ENCODE results near the gene TEX53.

Gene TEX53

DNA sequence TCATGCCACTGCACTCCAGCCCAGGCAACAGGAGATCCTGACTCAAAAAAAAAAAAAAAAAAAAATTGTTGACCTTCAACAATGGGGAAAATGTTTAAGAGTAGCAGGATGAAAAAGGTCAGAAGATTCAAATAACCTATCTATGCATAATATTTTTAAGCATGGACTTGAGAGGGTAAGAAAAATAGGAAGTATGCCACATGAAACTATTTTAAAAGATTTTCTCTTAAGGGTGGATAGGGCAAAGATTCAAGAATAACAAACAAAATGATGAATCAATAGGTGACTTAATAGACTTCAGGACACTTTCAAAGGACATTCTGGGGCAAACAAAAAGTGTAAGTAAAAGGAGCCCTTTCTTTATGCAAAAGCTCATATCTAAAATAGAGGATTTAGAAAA, 21.2 kb upstream of the TEX53 start:
- no peak for DNase-seq

DNA sequence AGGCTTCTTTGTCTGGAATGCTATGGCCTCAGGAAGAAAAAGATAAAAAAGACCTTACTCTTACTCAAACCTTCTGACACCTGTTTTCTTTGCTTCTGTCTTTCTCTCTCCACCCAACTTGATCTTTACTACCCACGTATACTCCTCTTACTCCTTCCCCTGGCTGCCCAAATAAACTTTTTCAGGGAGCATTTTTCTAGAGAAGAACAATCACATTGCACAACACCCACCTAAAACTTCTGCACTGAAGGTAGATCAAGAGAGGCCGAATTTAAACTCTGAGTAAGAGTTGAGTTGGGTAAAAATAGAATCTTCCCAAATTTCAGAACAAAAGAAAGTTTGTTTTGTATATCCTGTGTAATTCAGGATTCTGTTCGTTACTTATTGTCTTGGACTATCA, 20.5 kb upstream of the TEX53 start:
- no peak for DNase-seq

DNA sequence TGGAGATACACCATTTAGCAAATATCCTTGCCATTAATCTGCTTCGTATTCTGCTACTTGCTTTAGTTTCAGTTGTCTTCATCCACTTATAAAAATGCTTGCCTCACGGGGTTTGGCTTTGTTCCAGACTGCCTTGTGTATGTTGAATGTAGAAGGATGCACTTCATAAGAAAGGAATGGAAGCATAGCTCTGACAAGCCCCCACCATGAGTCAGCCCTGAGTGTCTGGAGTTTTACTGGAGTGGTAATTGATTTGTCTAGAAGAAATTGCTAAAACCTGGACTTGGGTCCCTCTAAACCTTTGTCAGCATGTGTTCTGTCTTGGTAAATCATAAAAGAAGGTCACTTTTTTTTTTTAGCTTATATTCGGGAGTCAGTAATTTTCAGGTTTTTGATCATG, 19.8 kb upstream of the TEX53 start:
- DNase-seq, result peak; percentile 96

DNA sequence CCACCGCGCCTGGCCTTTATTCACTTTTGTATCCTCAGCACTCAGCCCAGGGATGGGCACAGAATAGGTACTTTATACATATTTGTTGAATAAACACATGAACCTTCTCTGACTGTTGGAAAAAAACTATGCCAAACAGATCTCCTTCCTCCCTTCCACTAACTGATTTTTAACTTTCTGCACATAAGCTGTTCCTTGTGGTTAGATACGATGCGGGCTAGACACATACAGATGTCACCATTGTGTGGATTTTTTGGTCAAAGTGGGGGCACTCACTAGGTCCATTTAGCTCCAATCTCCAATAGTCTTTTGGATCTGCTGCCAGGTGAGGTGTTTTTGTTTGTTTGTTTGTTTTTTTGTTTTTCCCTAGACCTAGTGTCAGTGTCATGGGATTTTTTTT, 19.3 kb upstream of the TEX53 start:
- no peak for DNase-seq

DNA sequence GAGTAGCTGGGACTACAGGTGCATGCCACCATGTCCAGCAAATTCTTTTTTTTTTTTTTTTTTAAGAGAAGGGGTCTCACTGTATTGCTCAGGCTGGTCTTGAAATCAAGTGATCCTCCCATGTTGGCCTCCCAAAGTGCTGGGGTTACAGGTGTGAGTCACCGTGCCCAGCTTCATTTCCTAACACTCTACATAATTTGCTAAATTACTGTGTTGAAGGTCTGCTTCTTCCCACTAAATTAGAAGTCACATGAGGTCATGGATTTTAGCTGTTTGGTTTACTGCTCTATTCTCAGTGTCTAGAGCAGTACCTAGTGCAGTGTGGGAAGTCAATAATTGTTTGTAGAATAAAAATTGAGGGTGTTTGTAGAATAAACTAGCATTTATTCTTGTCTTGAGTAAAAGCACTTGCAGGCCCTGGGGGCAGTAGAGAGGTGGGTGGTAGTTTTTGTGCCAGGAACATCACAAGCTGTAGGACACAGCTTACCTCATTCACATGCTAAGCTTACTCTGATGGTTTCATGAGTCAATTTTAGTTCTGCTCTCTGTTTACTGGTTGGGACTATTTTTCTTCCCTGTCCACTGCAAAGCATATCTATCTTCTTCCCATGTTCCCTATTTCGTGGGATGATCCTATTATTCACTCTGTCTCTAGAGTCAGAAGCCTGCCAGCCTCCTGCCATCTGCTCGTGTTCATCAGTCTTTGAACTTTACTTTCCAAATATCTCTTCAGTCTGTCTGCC, 17.4 kb upstream of the TEX53 start:
- DNase-seq, result no peak

DNA sequence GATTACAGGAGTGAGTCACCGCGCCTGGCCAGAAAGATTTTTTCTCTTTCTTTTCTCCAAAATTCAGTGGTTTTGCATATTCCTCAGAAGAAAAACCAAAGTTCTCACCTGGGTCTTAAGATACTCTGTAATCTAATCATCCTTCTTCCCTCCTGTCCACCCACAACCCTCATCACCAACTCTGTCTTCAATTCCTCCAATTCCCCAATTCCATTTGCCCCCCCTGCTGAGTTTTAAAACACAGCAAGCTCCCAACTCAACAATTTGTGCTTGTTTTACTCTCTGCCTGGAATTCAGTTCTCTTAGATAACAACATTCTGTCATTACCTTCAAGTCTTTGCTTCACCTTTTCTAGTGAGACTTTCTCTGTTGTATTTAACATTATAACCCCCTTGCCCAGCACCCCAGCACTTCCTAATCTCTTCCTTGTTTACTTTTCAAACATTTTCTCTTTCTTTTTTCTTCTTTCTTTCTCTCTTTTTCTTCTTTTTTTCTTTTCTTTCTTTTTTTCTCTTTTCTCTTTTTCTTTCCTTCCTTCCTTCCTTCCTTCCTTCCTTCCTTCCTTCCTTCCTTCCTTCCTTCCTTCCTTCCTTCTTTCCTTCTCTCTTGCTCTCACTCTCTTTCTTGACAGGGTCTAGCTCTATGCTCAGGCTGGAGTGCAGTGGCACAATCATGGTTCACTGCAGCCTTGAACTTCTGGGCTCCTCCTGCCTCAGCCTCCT, 16.6 kb upstream of the TEX53 start:
- no peak for DNase-seq

DNA sequence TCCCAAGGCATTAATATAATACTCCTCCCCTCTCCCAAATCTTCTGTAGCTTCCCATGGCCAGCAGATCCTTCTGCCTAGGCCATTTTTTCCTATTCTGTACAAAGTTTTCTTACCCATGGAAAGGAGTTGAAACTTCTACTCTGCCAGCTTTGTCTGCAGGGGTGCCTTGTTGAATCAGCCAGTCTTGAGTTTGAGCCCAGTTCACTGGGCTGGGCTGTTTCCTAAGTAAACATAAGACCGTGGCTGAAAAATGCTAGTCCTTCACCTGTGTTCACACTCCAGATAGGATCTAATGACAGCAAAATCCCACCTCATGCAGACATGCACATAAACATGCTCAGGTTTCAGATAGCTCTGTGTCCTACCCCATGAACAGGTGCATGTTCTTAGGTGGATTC, 14.0 kb upstream of the TEX53 start:
- DNase-seq, result peak; percentile 15

DNA sequence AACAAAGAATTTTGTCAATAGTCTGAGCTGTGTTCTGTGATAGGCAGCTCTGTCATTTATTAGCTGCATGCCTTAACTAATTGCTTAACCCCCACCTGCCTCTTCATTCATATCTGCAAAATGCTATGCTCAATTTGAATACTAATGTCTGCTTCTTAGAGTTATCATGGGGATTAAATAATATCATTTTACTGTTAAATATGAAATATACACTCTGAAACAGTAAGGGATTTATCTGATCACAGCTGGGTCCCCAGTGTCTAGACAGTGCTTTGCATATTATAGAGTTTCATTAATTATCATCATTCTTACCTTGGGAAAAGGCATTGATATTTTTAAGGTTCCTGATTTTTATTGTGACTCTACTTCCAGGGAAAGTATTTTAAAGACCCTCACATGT, 12.4 kb upstream of the TEX53 start:
- no peak for DNase-seq

DNA sequence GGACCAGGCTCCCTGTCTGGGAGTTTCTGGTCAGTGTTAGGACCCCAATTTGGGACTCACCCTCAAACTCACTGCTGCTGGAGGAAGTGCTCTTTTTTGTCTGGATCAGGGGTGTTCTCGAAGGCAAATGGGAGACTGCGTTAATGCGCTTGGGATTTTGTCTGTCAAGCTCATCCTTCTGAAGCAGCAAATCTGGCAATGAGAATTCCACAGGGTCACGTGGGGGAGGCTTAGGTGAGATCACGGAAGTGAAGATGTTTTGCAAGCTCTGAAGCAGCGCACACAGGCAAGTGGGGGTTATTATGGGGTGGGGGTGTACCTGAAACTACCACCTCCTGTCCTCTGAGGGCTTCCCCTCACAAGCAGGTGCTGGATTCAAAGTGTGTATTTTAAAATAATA, 10.5 kb upstream of the TEX53 start:
- DNase-seq, result no peak

DNA sequence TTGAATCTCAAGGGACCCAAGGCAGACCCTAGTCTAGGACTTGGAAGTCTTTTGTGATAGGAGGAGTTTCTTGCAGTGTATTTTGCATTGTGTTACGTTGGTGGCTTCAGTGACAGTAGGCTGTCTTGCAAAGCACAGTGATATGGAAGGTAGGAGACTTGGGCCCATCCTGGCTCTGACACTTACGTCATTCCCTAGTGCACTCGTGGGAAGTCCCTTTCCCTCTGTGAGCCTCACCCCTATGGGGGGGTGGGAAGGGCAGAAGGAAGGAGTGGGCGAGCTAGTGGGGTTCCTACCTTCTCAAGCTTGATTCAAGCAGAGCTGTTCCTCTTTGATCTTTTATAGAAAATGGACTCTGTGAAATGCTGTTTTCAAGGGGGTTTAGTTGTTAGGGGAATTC, 9.2 kb upstream of the TEX53 start:
- no peak for DNase-seq

DNA sequence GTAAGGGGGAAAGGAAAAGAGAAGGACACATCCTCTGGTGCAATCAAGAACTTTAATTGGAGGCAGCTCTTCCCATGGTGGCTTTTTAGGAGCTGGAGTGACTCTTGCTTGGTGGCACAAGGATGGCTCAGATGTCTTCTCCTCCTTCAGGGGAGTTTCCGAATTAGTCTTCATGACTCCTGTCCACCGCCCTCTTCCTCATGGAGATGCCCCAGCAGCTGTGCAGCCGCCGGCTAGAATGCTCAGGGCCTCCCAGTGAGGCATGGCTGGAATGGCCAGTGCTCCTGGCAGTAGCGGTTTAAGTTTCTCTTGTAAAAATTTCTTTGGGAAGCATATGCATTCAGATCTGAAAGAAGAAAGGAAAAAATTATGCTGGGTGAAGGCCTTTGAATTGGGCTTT, 8.8 kb upstream of the TEX53 start:
- no peak for DNase-seq

DNA sequence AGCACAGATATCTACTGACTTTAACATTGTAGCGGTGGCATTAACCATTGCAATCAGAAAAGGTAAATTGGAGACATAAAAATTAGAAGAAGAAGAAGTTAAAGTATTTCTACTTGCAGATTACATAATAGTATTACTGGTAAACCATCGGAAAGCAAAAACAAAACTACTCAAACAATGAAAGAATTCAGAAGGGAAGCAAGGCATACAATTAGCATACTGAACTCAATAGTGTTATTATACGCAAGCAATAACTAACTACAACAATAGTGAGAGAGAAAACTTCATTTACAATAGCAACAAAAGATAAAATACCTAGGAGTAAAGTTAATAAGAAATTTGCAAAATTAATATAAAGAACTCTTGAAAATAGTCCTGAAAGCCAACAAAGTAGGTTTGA, 6.6 kb upstream of the TEX53 start:
- no peak for DNase-seq

DNA sequence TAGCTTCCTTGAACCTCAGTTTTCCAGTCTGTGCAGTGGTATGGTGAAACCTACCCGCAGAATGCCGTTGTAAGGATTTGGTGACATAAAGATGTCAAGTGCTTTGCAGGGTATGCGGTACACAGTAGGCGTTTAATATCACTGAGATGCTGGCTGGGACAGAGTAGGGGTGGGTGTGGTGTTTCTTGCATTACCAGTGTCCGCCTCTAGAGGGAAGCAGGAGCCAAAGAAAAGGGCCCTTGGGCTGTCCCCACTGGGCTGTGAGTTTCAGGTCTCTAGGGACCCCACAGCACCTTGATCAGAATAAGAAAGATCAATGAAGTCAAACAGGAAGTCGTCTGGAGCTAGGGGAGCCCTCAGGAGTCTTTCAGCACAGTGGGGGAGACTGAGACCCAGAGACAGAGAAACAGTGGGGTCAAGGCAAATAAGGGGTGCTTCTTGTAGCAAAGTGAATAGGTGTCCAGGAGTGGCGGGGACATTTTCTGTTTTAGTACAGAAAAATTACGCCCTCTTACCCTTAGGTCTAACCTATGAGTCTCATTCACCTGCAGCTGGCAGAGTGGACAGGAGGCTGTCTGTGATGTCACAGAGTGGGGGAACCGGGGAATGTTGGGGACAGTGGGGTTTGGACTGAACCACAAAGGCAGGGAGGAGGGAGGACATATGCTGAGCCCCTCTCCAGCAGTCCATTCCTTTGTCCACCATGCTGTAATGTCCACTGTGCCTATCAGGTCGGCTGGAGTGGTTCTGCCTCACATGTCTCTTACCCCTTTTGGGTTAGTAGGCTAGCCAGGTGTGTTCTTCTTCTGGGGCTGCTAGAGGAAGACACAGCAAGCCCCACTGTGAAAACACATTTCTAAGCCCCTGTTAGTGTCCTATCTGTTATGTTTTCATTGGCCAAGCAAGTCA, 4.7 kb upstream of the TEX53 start:
- DNase-seq, result no peak

DNA sequence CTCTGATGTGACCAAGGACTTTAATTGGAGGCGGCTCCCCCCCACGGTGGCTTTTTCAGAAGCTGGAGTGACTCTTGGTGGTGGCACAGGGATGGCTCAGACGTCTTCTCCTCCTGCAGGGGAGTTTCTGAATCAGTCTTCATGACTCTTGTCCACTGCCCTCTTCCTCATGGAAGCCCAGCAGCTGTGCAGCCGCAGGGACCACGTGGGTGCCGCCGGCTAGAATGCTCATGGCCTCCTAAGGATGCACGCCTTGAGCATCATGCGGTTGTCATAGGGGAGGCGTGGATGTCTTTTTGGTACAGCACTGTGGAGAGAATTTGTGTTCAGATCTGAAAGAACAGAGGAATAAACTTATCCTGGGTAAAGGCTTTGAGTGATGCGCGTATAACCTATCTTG, 1.3 kb downstream of the TEX53 start:
- DNase-seq, result no peak

DNA sequence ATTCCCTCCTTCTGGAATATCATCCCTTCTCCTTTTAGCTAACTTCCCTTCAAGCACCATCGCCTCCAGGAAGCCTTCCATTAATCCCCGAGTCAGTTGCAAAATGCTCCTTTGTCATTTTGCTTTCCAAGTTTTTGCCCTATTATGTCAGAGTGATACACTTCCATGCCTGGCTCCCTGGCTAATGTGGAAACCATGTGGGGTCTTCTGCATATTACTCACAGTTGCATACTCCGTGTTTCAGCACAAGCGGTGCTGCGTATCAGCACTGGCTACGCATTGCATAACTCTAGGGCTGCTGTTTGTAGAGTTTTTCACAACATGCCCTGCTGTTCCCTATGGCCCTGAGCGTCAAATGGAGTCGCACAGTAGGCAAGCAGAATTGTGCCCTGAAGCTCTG, 1.9 kb downstream of the TEX53 start:
- no peak for DNase-seq

DNA sequence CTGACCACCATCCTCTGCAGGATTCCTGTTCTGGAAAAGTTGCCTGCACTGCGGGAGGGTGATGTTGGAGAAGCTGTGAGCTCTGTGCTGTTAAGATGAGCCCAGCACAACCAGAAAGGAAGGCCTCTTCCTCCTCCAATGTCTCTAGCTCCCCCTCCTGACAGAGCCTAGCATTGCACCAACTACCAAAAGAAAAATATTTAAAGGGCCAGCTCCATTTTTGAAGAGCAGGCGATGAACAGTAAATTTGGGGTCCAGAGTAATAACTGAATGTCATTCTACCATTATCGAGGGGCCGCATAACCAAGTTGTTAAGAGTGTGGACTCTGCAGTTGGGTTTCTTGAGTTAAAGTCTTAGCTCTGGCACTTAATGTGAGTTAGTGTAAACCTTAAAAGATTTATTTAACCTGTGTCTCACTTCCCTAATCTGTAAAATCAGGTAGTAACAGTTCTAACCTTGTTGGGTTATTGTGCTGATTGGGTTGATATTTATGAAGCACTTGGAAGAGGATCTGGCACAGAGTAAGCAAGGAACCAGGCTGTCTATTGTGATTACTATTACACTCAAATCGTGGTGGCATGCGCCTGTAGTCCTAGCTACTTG, 3.9 kb downstream of the TEX53 start:
- peak; percentile 25 for DNase-seq

DNA sequence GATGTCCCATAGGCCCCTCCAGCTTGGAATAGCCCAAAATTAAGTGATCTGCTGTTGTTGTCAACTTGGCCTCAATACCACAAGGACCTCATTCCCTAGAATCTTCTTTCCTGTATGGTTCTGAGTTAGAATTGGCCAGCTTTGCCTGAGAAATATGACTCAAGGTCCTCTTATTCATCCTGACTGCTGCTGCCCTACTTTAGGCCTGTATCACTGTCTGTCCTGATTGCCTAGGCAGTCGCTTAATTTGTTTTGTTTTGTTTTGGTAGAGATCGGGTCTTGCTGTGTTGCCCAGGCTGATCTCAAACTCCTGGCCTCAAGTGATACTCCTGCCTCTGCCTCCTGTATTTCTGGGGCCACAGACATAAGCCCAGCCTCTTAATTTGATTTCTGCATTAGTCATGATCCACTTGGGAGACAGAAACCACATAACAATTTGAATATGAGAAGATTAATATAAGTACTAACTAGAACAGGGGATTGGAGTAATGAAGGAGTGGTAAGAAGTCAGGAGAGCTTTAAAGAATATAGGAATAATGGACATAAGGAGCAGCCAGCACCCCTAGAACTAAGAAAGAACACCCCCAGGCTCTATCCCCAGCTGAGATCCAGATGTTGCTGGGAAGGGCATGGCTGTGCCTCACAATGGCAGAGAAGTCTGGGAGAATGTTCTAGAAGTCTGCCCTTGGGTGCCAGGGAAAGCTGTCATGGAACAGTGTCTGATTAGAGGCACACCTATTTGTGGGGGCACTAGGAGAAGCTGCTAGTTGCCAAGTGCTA, 4.6 kb downstream of the TEX53 start:
- DNase-seq, result no peak

DNA sequence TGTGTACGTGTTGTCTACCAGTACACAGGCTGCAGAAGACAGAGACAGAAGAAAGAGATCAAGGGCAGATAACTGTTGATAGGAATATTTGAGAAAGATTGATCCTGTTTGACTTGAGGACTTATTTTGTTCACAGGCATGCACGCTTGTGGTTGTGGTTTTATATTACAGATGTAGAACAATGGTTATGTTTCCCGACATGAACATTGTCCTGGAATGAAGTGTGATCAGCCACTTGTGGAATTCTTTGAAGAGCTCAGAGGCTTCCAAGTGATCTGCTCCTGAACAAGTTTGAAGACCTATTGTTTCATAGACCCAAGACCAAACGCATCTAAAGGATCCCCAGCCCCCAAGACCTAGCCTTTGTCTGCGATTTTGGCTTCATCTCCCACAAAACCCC, 13.7 kb downstream of the TEX53 start:
- DNase-seq, result no peak

DNA sequence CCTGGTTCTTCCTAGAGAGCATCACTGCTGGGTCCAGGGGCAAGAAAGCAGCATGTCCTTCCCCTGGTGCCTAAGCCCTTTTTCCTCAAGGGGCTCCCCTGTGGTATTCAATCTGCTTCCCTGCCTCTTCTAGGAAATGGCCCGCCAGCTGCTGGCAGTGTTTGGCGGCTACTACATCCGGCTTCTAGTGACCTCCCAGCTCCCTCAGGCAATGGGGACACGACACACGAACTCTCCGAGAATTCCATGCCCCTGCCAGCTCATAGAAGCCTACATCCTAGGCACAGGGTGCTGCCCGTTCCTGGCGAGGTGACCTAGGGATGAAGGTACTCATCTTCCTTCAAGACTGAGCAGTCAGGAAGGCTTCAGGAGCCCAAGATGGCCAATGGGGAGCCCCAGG, 14.6 kb downstream of the TEX53 start:
- no peak for DNase-seq

DNA sequence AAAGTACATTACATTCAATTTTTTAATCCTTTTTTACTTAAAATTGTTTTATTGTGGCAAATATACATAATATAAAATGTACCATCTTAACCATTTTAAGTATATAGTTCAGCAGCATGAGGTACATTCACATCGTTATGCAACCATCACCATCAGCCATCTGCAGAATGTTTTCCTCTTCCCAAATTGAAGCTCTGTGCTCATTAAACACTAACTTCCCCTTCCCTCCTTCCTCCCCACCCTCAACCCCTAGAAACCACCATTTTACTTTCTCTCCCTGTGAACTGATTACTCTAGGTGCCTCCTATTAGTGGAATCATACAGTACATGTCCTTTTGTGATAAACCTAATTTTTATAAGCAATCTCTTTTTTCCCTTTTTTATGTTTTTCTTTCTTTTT, 15.6 kb downstream of the TEX53 start:
- no peak for DNase-seq

DNA sequence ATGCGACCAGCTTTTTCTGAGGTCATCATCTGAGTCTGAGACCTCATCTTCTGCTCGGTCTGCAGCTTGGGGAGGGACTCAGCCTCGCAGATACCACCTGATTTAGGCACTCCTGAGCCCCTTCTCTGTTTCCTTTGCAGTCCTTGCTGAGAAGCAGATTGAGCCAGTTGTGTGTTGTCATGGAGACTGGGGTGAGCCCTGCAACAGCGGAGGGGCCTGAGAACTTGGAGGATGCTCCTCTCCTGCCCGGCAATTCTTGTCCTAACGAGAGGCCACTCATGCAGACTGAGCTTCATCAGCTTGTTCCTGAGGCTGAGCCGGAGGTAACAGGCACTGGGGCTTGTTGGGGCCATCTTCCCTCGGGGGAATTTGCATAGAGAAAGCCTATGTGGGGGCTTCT, 19.2 kb downstream of the TEX53 start:
- DNase-seq, result no peak

DNA sequence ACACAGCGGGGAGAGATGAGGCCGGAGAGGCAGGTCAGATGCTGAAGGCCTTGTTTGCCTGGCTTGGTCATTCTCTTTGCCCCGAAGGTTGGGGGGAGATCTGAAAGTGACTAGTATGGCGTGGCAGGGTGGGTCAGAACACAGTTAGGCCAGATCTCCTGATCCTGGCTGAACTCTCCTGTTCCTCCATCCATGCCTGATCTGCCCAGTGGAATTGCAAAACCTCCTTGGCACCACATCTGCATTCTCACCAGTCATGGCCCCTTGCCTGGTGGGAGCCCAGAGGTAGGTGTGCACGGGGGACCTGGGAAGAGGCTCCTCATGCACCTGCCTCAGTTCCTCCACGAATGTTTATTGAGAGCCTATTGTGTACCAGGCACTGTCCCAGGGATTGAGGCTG, 23.2 kb downstream of the TEX53 start:
- DNase-seq, result no peak

All from DMS79 (cell line).